CD4-positive, alpha-beta T cell treated with Interleukin-4 for 4 hours (primary cell): ENCODE measurements around the gene IFT52.

Experiments used
- DNase-seq: peaks from one replicate; pipeline ENCODE4 v3.0.0-alpha.2; 2020

Gene IFT52

DNA sequence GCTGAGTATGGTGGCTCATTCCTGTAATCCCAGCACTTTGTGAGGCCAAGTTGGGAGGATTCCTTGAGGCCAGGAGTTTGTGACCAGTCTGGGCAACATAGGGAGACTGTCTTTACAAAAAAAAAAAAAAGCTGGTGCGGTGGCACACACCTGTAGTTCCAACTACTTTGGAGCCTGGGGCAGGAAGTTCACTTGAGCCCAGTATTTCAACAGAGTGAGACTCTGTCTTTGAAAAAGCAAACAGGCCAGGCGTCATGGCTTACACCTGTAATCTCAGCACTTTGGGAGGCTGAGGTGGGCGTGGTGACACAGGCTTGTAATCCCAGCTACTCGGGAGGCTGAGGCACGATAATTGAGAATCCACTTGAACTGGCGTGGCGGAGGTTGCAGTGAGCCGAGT, 104.8 kb downstream of the IFT52 start:
- DNase-seq: no peak
